Measurements from ENCODE around the gene SF3B2. TPM values are rescaled to one million over a fixed set of nuclear protein-coding genes. Genes with fewer than 3 reads are reported as not detected.

The SF3B2 gene, protein sequence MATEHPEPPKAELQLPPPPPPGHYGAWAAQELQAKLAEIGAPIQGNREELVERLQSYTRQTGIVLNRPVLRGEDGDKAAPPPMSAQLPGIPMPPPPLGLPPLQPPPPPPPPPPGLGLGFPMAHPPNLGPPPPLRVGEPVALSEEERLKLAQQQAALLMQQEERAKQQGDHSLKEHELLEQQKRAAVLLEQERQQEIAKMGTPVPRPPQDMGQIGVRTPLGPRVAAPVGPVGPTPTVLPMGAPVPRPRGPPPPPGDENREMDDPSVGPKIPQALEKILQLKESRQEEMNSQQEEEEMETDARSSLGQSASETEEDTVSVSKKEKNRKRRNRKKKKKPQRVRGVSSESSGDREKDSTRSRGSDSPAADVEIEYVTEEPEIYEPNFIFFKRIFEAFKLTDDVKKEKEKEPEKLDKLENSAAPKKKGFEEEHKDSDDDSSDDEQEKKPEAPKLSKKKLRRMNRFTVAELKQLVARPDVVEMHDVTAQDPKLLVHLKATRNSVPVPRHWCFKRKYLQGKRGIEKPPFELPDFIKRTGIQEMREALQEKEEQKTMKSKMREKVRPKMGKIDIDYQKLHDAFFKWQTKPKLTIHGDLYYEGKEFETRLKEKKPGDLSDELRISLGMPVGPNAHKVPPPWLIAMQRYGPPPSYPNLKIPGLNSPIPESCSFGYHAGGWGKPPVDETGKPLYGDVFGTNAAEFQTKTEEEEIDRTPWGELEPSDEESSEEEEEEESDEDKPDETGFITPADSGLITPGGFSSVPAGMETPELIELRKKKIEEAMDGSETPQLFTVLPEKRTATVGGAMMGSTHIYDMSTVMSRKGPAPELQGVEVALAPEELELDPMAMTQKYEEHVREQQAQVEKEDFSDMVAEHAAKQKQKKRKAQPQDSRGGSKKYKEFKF
- total RNA-seq (2021), result 357 and 358 TPM in 2 replicates
- Bru-seq, nascent RNA, result percentile 93 among the genes with signal in this experiment
- percentile 94 among the genes with signal in this experiment for BruChase-seq, experiment 1, labeled RNA remaining after a 2-hour chase
- BruChase-seq, experiment 2, labeled RNA remaining after a 6-hour chase, result percentile 98 among the genes with signal in this experiment
- long read RNA-seq, transcript SF3B2-201 (22 exons, 2,903 nt), result major isoform, 630 of 819 reads
- long read RNA-seq, partial matches to known transcripts, result 47 of 819 reads
- long read RNA-seq, other reads (novel, unspliced or antisense), result 142 of 819 reads

DNA sequence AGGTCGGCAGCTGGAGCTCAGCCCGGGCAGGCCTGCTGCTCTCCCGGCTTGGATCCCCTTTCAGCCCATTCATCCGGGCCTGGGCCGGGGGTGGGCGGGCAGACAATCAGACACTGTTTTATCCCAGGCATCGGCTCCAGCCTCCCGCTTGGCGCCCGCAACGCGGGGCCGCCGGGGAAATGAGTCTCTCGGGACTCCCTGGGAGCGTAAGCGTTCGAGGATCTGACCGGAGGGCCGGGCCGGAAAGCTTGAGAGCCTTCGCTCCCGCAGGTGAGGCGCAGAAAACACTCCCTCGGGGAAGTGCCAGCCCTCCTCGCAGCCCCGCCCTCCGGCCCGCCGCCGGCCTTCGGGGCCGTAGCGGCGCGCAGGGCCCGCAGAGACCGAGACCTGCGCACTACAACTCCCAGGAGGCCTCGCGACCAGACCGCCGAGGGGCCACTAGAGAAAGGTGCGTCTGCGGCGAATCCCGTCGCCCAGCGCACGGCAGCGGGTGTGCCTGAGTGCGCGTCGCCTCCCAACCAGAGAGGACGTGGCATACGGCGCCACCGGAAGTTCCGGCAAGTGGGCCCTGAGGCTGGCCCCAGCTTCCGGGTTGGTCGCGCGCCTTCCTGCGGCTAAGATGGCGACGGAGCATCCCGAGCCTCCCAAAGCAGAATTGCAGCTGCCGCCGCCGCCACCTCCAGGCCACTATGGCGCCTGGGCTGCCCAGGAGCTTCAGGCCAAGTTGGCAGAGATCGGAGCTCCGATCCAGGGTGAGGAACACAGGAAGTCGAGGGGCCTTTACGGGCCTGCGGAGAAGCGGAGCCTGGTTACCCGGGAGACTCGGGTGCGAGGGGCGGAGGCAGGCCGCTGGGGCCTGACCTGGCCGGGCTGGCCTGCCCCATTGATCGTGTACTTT lies at the start of gene SF3B2:
TSS of gene SF3B2 (plus strand) at position 599 of the 898 bp plus-strand sequence. CDS start at position 620, 21 bp downstream.
- H3K36me3 ChIP-seq (ENCODE audit: insufficient read depth, low read length, poor library complexity, severe bottlenecking), result peaks cover 27% of the 10 kb centered on the region
- no peaks in the 10 kb centered on the region for H3K27me3 ChIP-seq (replicated peaks; ENCODE audit: insufficient read depth, low read depth, low read length, poor library complexity)
- peak; percentile 100 for DNase-seq (ENCODE audit: low spot score)
- peaks cover 21% of the 10 kb centered on the region for H3K4me1 ChIP-seq (ENCODE audit: insufficient read depth, low read length, poor library complexity, severe bottlenecking)
- intact Hi-C loops (cut with micrococcal nuclease; ENCODE audit: unreplicated experiment), result loop anchor here (2.0 kb wide), 1 partner anchor 49 kb away; the partner anchor contains the start of genes BANF1 and EIF1AD
- CTCF ChIA-PET, result interaction anchor here (0.6 to 1.4 kb wide), 4 partner anchors 17 to 164 kb away, joined by 3 to 5 read pairs (median 4); partner anchors contain the start of genes CCDC85B and FIBP
- H3K27ac ChIP-seq (ENCODE audit: low read depth, low read length, poor library complexity, severe bottlenecking), result peak within 1 kb of the TSS; percentile 89
- POLR2A ChIA-PET (ENCODE audit: low non-redundant PET), result interaction anchor here (0.6 kb wide), 1 partner anchor 261 kb away, joined by 3 read pairs; no protein-coding TSS in a partner anchor
- no peaks in the 10 kb centered on the region for H3K9me3 ChIP-seq (ENCODE audit: low read depth, low read length, poor library complexity, severe bottlenecking)
- peak within 1 kb of the TSS; percentile 99 for H3K4me3 ChIP-seq (ENCODE audit: low read depth, low read length, poor library complexity, severe bottlenecking)
- TSS peak; percentile 93 for BruUV-seq (replicated peaks)
- TF ChIP-seq EZH2 (IDR thresholded peaks at IDR 0.05; ENCODE audit: borderline replicate concordance, low read depth, low read length, poor library complexity, severe bottlenecking), result no peak
- TF ChIP-seq, protein P1, sequence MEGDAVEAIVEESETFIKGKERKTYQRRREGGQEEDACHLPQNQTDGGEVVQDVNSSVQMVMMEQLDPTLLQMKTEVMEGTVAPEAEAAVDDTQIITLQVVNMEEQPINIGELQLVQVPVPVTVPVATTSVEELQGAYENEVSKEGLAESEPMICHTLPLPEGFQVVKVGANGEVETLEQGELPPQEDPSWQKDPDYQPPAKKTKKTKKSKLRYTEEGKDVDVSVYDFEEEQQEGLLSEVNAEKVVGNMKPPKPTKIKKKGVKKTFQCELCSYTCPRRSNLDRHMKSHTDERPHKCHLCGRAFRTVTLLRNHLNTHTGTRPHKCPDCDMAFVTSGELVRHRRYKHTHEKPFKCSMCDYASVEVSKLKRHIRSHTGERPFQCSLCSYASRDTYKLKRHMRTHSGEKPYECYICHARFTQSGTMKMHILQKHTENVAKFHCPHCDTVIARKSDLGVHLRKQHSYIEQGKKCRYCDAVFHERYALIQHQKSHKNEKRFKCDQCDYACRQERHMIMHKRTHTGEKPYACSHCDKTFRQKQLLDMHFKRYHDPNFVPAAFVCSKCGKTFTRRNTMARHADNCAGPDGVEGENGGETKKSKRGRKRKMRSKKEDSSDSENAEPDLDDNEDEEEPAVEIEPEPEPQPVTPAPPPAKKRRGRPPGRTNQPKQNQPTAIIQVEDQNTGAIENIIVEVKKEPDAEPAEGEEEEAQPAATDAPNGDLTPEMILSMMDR (conservative IDR thresholded peaks at IDR 0.05; ENCODE audit: low read depth, low read length), result no peak

DNA sequence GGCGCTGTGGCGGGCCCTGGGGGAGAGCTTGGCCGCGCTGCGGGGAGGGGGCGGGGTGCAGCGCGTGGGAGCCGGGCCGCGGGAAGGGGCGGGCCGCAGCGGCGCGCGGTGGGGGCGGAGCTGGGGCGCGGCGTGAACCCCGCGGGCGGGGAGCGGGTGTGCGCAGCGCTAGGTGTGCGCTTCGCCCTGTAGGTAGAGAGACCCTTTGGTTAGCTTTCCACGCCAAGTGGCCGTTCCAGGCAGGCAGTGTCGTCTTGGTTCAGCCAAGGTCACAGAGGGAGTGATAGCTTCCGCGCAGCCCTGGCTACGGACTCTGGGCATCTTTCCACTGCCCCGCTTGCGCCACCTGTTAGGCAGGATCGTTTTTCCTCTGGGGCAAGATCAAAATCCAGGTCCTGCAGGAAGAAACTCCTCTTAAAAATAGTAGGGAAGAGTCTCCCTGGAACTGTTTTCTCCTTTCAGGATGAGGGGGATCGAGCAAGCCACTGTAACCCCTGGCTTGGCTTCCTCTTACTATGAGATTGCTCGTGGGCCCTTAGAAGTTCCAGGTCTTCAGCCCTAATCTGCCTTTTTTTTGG lies 49.4 kb upstream of the SF3B2 start:
- POLR2A ChIA-PET (ENCODE audit: low non-redundant PET), result interaction anchor here (0.6 kb wide), 1 partner anchor 23 kb away, joined by 6 read pairs; the partner anchor contains the start of gene CATSPER1
- intact Hi-C loops (cut with micrococcal nuclease; ENCODE audit: unreplicated experiment), result loop anchor here (2.0 to 5.0 kb wide), 3 partner anchors 40 to 220 kb away; partner anchors contain the start of genes AP5B1, SART1 and SF3B2
- Histone ChIP-seq H3K27ac (ENCODE audit: low read depth, low read length, poor library complexity, severe bottlenecking) (peak overlapping the region; percentile 93), H3K4me3 (ENCODE audit: low read depth, low read length, poor library complexity, severe bottlenecking) (peak overlapping the region; percentile 63), H3K4me1 (ENCODE audit: insufficient read depth, low read length, poor library complexity, severe bottlenecking) (peaks cover 3% of the 10 kb centered on the region), H3K27me3 (replicated peaks; ENCODE audit: insufficient read depth, low read depth, low read length, poor library complexity) (no peaks in the 10 kb centered on the region), H3K9me3 (ENCODE audit: low read depth, low read length, poor library complexity, severe bottlenecking) (no peaks in the 10 kb centered on the region), H3K36me3 (ENCODE audit: insufficient read depth, low read length, poor library complexity, severe bottlenecking) (peaks cover 46% of the 10 kb centered on the region)
- TF ChIP-seq EZH2 (IDR thresholded peaks at IDR 0.05; ENCODE audit: borderline replicate concordance, low read depth, low read length, poor library complexity, severe bottlenecking), result no peak
- TF ChIP-seq, protein P1 (conservative IDR thresholded peaks at IDR 0.05; ENCODE audit: low read depth, low read length), result no peak
- CTCF ChIA-PET, result interaction anchor here (0.6 to 1.0 kb wide), 3 partner anchors 38 to 143 kb away, joined by 3 read pairs; no protein-coding TSS in a partner anchor
- no peak for DNase-seq (ENCODE audit: low spot score)
- no TSS peak for BruUV-seq (replicated peaks)
